K562 (cell line): Measurements from ENCODE around the gene PRR5.

Source experiments
- POLR2AphosphoS2 ChIP-seq: IDR thresholded peaks from 2 replicates; pipeline ENCODE4 v1.6.1; 2012; ENCODE audit warnings: low read length, improper control_type of control experiment
- ZEB2 ChIP-seq: fragments of 450-650 bp; IDR thresholded peaks from 2 replicates; pipeline ENCODE4 v1.6.1; 2016
- TF ChIP-seq, protein P1 (sequence below): sonication (generic); formaldehyde crosslinking; IDR thresholded peaks from 2 replicates; pipeline ENCODE4 v1.9.0; 2022; ENCODE audit warnings: mild to moderate bottlenecking, missing genetic modification reagents
- TF ChIP-seq, protein P2 (sequence below), 3 experiments: IDR thresholded peaks in 2 of 3; conservative IDR thresholded peaks in 1 of 3; 2 replicates each; pipeline ENCODE4 v1.5.1; 2011 to 2012; ENCODE audit warnings: low read length in 3 of 3, mild to moderate bottlenecking in 3 of 3, control low read depth in 2 of 3, improper control_type of control experiment in 1 of 3, inconsistent platforms in 1 of 3, low read depth in 1 of 3, mixed read lengths in 1 of 3, moderate library complexity in 1 of 3; ENCODE audit not compliant: insufficient read depth in 2 of 3

DNA sequence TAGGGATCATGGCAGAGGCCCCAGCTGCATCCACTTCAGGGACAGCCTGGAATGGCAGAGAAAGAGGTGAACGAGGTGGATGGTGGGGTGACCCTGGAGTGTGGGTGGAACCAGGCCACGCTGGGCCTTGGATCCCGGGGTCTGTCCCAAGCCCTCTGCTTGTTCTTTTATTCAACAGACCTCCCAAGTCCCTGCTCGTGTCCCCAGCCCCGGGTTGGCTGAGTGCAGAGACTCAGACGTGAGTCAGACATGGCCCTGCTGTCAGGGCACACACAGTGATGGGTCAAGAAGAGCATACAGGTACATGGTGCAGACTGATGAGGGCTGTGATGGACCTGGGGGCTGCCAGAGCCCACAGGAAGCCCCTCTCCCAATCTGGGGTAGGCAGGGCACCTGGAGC, 57.0 kb downstream of the PRR5 start:
- no peak for TF ChIP-seq ZEB2
- TF ChIP-seq, protein P1, sequence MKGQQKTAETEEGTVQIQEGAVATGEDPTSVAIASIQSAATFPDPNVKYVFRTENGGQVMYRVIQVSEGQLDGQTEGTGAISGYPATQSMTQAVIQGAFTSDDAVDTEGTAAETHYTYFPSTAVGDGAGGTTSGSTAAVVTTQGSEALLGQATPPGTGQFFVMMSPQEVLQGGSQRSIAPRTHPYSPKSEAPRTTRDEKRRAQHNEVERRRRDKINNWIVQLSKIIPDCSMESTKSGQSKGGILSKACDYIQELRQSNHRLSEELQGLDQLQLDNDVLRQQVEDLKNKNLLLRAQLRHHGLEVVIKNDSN = no peak
- TF ChIP-seq, protein P2, sequence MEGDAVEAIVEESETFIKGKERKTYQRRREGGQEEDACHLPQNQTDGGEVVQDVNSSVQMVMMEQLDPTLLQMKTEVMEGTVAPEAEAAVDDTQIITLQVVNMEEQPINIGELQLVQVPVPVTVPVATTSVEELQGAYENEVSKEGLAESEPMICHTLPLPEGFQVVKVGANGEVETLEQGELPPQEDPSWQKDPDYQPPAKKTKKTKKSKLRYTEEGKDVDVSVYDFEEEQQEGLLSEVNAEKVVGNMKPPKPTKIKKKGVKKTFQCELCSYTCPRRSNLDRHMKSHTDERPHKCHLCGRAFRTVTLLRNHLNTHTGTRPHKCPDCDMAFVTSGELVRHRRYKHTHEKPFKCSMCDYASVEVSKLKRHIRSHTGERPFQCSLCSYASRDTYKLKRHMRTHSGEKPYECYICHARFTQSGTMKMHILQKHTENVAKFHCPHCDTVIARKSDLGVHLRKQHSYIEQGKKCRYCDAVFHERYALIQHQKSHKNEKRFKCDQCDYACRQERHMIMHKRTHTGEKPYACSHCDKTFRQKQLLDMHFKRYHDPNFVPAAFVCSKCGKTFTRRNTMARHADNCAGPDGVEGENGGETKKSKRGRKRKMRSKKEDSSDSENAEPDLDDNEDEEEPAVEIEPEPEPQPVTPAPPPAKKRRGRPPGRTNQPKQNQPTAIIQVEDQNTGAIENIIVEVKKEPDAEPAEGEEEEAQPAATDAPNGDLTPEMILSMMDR (IDR thresholded peaks at IDR 0.05 in 2 of 3, conservative IDR thresholded peaks at IDR 0.05 in 1 of 3; ENCODE audit: insufficient read depth in 2 of 3, low read depth in 1 of 3, low read length in 3 of 3) = no peak
- TF ChIP-seq POLR2AphosphoS2 = no peak
